Hepatocyte (in vitro differentiated cells): Measurements from ENCODE around the gene DYNC1LI2. TPM values are rescaled to one million over a fixed set of nuclear protein-coding genes. Genes with fewer than 3 reads are reported as not detected.
"Not testable (repeated sequence)": the region's sequence is repeated elsewhere in the genome, so short reads cannot be mapped to it uniquely, and the experiment has no call there.

ENCODE experiments used
- DNase-seq: peaks from one replicate; pipeline ENCODE4 v3.0.0-alpha.2; 2016; ENCODE audit warnings: low spot score
- H2AFZ ChIP-seq: fragments of 200-600 bp; sonication (generic); 2 replicates; pipeline ENCODE4 v1.6.0; 2016; ENCODE audit warnings: antibody characterized with exemption, mild to moderate bottlenecking
- H3K27ac ChIP-seq: fragments of 200-600 bp; sonication (generic); 2 replicates; pipeline ENCODE4 v1.5.1; 2016; ENCODE audit warnings: mild to moderate bottlenecking
- H3K27me3 ChIP-seq: fragments of 200-600 bp; sonication (generic); 2 replicates; pipeline ENCODE4 v1.6.1; 2016
- H3K36me3 ChIP-seq: fragments of 200-600 bp; sonication (generic); replicated peaks from 2 replicates; pipeline ENCODE4 v1.5.1; 2016; ENCODE audit warnings: low read depth; ENCODE audit not compliant: insufficient read depth
- H3K4me1 ChIP-seq: fragments of 200-600 bp; sonication (generic); 2 replicates; pipeline ENCODE4 v1.5.1; 2016; ENCODE audit warnings: mild to moderate bottlenecking, moderate library complexity; ENCODE audit not compliant: insufficient read depth
- H3K4me2 ChIP-seq: fragments of 200-600 bp; sonication (generic); 2 replicates; pipeline ENCODE4 v1.6.0; 2016
- H3K4me3 ChIP-seq: fragments of 200-600 bp; sonication (generic); 2 replicates; pipeline ENCODE4 v1.5.1; 2016; ENCODE audit warnings: mild to moderate bottlenecking
- H3K79me2 ChIP-seq: fragments of 200-600 bp; sonication (generic); 2 replicates; pipeline ENCODE4 v1.6.0; 2017; ENCODE audit warnings: mild to moderate bottlenecking
- H3K9me2 ChIP-seq: fragments of 200-600 bp; sonication (generic); replicated peaks from 2 replicates; pipeline ENCODE4 v1.6.0; 2017; ENCODE audit warnings: mild to moderate bottlenecking; ENCODE audit not compliant: insufficient read depth
- H3K9me3 ChIP-seq: fragments of 200-600 bp; sonication (generic); 2 replicates; pipeline ENCODE4 v1.5.1; 2016; ENCODE audit warnings: low read depth, mild to moderate bottlenecking
- H4K20me1 ChIP-seq: fragments of 200-600 bp; sonication (generic); 2 replicates; pipeline ENCODE4 v1.6.0; 2016; ENCODE audit warnings: mild to moderate bottlenecking; ENCODE audit not compliant: insufficient read depth, poor library complexity, severe bottlenecking
- CTCF ChIP-seq: fragments of 200-600 bp; sonication (generic); IDR thresholded peaks from 2 replicates; pipeline ENCODE4 v1.5.1; 2016; ENCODE audit warnings: antibody characterized with exemption, mild to moderate bottlenecking; ENCODE audit not compliant: poor library complexity
- EZH2 ChIP-seq: fragments of 200-600 bp; sonication (generic); IDR thresholded peaks from 2 replicates; pipeline ENCODE4 v1.6.1; 2016; ENCODE audit warnings: antibody characterized with exemption, mild to moderate bottlenecking, borderline replicate concordance
- EZH2phosphoT487 ChIP-seq: fragments of 200-600 bp; sonication (generic); IDR thresholded peaks from one replicate; pipeline ENCODE4 v1.6.1; 2018; ENCODE audit warnings: antibody characterized with exemption, mild to moderate bottlenecking, low read depth, moderate library complexity; ENCODE audit not compliant: unreplicated experiment, severe bottlenecking
- WGBS: methylation state at CpG from one replicate; pipeline ENCODE4 v1.1.6; 2016; ENCODE audit warnings: low lambda C conversion rate; ENCODE audit errors: missing lambda C conversion rate; 5-methylcytosine and 5-hydroxymethylcytosine counted together
- polyA plus RNA-seq: library from polyadenylated mRNA; unstranded; fragments of >200 nt; fragmentation: Nextera tagmentation; extraction: Ambion mirVana; gene quantifications from 2 replicates; pipeline ENCODE4 v1.2.1, GENCODE V29; 2016
- total RNA-seq: library from RNA; depleted of rRNA; stranded (reverse); fragments of >200 nt; gene quantifications from 2 replicates; pipeline ENCODE4 v1.2.3, GENCODE V29; 2014

DYNC1LI2 gene
- total RNA-seq (97.3 and 129 TPM in 2 replicates), polyA plus RNA-seq (99.1 and 121 TPM in 2 replicates)

GRCh38 chr16:66751303-66751991 is at the start of gene DYNC1LI2:
DYNC1LI2 (minus strand) TSS chr16:66751609; CDS start chr16:66751591, 18 bp downstream.
- TF ChIP-seq CTCF (peak; percentile 60), EZH2 (no peak)
- WGBS: under 1% methylated on average over 77 of the region's 90 CpGs

GRCh38 chr16:66800856-66801255 is 49.4 kb upstream of the DYNC1LI2 start:
- WGBS: 98% methylated on average over 19 of the region's 19 CpGs

More at GRCh38 chr16:66751303-66751991, at the start of gene DYNC1LI2:
- Histone ChIP-seq H4K20me1 (peaks cover 37% of the 10 kb centered on the region), H3K79me2 (peaks cover 53% of the 10 kb centered on the region), H3K9me2 (no peaks in the 10 kb centered on the region), H3K4me3 (peak within 1 kb of the TSS; percentile 100), H2AFZ (peak within 1 kb of the TSS; percentile 99), H3K9me3 (no peaks in the 10 kb centered on the region), H3K27me3 (no peaks in the 10 kb centered on the region), H3K4me2 (peak within 1 kb of the TSS; percentile 87), H3K4me1 (peaks cover 13% of the 10 kb centered on the region), H3K27ac (peak within 1 kb of the TSS; percentile 96), H3K36me3 (no peaks in the 10 kb centered on the region)
- DNase-seq: peak; percentile 90

GRCh38 chr16:66798161-66798560 is 46.8 kb upstream of the DYNC1LI2 start:
- no peak overlapping the region for H3K4me2 ChIP-seq
- H3K79me2 ChIP-seq: no peaks in the 10 kb centered on the region
- no peak for TF ChIP-seq CTCF
- DNase-seq: no peak
- H3K27me3 ChIP-seq: no peaks in the 10 kb centered on the region
- H2AFZ ChIP-seq: no peak overlapping the region
- no peaks in the 10 kb centered on the region for H4K20me1 ChIP-seq
- H3K9me2 ChIP-seq: no peaks in the 10 kb centered on the region
- H3K9me3 ChIP-seq: no peaks in the 10 kb centered on the region
- 75% methylated on average over 2 of the region's 2 CpGs for WGBS
- no peaks in the 10 kb centered on the region for H3K36me3 ChIP-seq
- H3K4me3 ChIP-seq: no peak overlapping the region
- H3K27ac ChIP-seq: no peak overlapping the region
- H3K4me1 ChIP-seq: no peaks in the 10 kb centered on the region

More at GRCh38 chr16:66800856-66801255, 49.4 kb upstream of the DYNC1LI2 start:
- Histone ChIP-seq H3K36me3 (no peaks in the 10 kb centered on the region), H3K27me3 (no peaks in the 10 kb centered on the region), H3K4me1 (no peaks in the 10 kb centered on the region), H3K4me2 (no peak overlapping the region), H3K27ac (no peak overlapping the region), H3K9me3 (no peaks in the 10 kb centered on the region), H3K4me3 (no peak overlapping the region), H2AFZ (no peak overlapping the region), H3K9me2 (no peaks in the 10 kb centered on the region), H4K20me1 (no peaks in the 10 kb centered on the region), H3K79me2 (no peaks in the 10 kb centered on the region)
- no peak for DNase-seq
- no peak for TF ChIP-seq EZH2
- no peak for TF ChIP-seq CTCF
- no peak for TF ChIP-seq EZH2phosphoT487

GRCh38 chr16:66793984-66794383 is 42.6 kb upstream of the DYNC1LI2 start:
- not testable (repeated sequence) for H3K4me2 ChIP-seq, H3K27me3 ChIP-seq, H3K27ac ChIP-seq, H3K79me2 ChIP-seq, DNase-seq, H3K36me3 ChIP-seq, H3K4me1 ChIP-seq, H2AFZ ChIP-seq, H3K9me2 ChIP-seq, H4K20me1 ChIP-seq, H3K9me3 ChIP-seq, H3K4me3 ChIP-seq
- 92% methylated on average over 6 of the region's 6 CpGs for WGBS
